H1 (cell line): Measurements from ENCODE around the gene IL1RAPL1.

Source experiments
- POLR2AphosphoS5 ChIP-seq: IDR thresholded peaks from 2 replicates; pipeline ENCODE4 v1.6.1; 2011; ENCODE audit warnings: low read depth, low read length
- RAD21 ChIP-seq, 2 experiments: IDR thresholded peaks in 1 of 2; conservative IDR thresholded peaks in 1 of 2; 2 replicates each; pipeline ENCODE4 v1.6.1; 2011; ENCODE audit warnings: low read depth in 2 of 2, low read length in 2 of 2, improper control_type of control experiment in 1 of 2, inconsistent platforms in 1 of 2, mild to moderate bottlenecking in 1 of 2, moderate library complexity in 1 of 2
- RFX5 ChIP-seq: IDR thresholded peaks from 2 replicates; pipeline ENCODE4 v1.6.1; 2011; ENCODE audit warnings: low read depth, low read length, improper control_type of control experiment, borderline replicate concordance
- TAF1 ChIP-seq: IDR thresholded peaks from 2 replicates; pipeline ENCODE4 v1.6.1; 2011; ENCODE audit warnings: mild to moderate bottlenecking, low read depth, low read length
- TBP ChIP-seq: IDR thresholded peaks from 2 replicates; pipeline ENCODE4 v1.6.1; 2011; ENCODE audit warnings: low read depth, low read length, improper control_type of control experiment
- YY1 ChIP-seq: IDR thresholded peaks from 2 replicates; pipeline ENCODE4 v1.6.1; 2011; ENCODE audit warnings: low read depth, mild to moderate bottlenecking, low read length
- TF ChIP-seq, protein P1 (sequence below), 3 experiments: IDR thresholded peaks; 1 replicate in 2 of 3; 2 replicates in 1 of 3; pipeline versions ENCODE4 v1.5.1 to v1.6.1; 2011; ENCODE audit warnings: low read length in 3 of 3, mild to moderate bottlenecking in 3 of 3, inconsistent platforms in 2 of 3, low read depth in 1 of 3, moderate library complexity in 1 of 3; ENCODE audit not compliant: insufficient read depth in 1 of 3; ENCODE audit errors: control extremely low read depth in 1 of 3
- TF ChIP-seq, protein P2 (sequence below): IDR thresholded peaks from 2 replicates; pipeline ENCODE4 v1.6.1; 2012; ENCODE audit warnings: low read length, inconsistent platforms

DNA sequence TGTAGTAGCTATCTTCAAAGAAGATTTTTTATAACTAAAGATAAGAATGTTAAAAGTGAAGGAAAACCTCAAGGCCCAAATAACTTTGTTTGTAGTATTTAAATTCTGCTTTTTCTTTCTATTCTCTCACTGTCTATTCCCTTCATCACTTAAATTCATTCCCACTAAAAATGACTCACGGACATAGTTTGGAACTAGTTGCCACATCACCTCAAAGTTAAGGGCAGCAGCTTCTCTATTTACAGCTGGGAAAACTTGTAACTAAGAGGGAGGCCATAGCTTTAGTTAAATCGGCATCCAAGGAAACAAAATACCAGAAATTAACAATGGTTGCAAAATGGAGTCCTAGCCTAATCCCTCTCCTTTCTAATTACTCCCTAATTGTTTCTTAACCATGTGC, 1302.8 kb downstream of the IL1RAPL1 start:
- TF ChIP-seq RAD21 (IDR thresholded peaks at IDR 0.05 in 1 of 2, conservative IDR thresholded peaks at IDR 0.05 in 1 of 2; ENCODE audit: low read depth in 2 of 2, low read length in 2 of 2) (no peak), TBP (no peak), POLR2AphosphoS5 (no peak), RFX5 (no peak), YY1 (no peak), TAF1 (no peak)
- TF ChIP-seq, protein P1, sequence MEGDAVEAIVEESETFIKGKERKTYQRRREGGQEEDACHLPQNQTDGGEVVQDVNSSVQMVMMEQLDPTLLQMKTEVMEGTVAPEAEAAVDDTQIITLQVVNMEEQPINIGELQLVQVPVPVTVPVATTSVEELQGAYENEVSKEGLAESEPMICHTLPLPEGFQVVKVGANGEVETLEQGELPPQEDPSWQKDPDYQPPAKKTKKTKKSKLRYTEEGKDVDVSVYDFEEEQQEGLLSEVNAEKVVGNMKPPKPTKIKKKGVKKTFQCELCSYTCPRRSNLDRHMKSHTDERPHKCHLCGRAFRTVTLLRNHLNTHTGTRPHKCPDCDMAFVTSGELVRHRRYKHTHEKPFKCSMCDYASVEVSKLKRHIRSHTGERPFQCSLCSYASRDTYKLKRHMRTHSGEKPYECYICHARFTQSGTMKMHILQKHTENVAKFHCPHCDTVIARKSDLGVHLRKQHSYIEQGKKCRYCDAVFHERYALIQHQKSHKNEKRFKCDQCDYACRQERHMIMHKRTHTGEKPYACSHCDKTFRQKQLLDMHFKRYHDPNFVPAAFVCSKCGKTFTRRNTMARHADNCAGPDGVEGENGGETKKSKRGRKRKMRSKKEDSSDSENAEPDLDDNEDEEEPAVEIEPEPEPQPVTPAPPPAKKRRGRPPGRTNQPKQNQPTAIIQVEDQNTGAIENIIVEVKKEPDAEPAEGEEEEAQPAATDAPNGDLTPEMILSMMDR (IDR thresholded peaks at IDR 0.05; ENCODE audit: control extremely low read depth in 1 of 3, insufficient read depth in 1 of 3, low read depth in 1 of 3, low read length in 3 of 3): no peak
- TF ChIP-seq, protein P2, sequence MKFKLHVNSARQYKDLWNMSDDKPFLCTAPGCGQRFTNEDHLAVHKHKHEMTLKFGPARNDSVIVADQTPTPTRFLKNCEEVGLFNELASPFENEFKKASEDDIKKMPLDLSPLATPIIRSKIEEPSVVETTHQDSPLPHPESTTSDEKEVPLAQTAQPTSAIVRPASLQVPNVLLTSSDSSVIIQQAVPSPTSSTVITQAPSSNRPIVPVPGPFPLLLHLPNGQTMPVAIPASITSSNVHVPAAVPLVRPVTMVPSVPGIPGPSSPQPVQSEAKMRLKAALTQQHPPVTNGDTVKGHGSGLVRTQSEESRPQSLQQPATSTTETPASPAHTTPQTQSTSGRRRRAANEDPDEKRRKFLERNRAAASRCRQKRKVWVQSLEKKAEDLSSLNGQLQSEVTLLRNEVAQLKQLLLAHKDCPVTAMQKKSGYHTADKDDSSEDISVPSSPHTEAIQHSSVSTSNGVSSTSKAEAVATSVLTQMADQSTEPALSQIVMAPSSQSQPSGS: no peak
